GM12801 (cell line): Measurements from ENCODE around the gene TGFB3.

Source experiments
- TF ChIP-seq, protein P1 (sequence below): IDR thresholded peaks from one replicate; pipeline ENCODE4 v1.5.1; 2011; ENCODE audit warnings: control low read depth; ENCODE audit not compliant: insufficient read length; ENCODE audit errors: extremely low read depth

The TGFB3 gene

DNA sequence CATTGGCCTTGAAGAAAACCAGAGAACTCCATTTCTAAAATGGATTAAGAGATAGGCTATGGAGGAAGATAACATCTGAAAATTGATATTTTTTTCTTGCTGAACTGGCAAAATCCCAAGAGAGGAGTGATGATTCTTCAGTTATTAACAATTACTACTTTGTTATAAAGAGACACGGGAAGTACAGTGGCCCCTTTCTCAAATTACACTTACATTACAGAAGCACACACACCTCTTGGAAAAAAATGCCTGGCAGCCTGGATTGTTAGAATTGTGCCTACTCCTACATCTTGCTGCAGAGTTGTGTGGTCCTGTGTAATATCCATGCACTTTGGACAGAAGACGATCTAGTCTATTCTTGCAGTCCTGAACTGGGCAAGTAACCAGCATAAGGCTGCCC lies 71.7 kb downstream of the TGFB3 start:
- TF ChIP-seq, protein P1, sequence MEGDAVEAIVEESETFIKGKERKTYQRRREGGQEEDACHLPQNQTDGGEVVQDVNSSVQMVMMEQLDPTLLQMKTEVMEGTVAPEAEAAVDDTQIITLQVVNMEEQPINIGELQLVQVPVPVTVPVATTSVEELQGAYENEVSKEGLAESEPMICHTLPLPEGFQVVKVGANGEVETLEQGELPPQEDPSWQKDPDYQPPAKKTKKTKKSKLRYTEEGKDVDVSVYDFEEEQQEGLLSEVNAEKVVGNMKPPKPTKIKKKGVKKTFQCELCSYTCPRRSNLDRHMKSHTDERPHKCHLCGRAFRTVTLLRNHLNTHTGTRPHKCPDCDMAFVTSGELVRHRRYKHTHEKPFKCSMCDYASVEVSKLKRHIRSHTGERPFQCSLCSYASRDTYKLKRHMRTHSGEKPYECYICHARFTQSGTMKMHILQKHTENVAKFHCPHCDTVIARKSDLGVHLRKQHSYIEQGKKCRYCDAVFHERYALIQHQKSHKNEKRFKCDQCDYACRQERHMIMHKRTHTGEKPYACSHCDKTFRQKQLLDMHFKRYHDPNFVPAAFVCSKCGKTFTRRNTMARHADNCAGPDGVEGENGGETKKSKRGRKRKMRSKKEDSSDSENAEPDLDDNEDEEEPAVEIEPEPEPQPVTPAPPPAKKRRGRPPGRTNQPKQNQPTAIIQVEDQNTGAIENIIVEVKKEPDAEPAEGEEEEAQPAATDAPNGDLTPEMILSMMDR: no peak

DNA sequence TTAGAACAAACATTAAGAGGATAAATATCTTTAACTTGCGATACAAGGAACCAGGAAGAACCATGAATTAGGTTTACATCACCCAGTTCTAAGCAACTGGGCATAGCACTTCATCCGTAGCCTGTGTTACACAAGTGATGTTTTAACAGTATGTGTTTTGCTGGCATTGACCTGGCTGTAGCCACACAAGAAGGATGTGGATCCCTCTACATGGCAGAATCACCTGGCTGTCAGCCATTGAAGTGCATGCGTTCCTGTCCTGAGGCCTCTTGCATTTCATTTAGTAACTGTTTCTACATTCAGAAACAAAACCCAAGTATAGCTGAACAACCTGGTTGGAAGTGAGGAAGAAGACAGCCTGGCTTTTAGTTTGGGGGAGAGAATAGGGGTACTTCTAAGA lies 72.2 kb downstream of the TGFB3 start:
- TF ChIP-seq, protein P1: no peak
